GM12892 (cell line): ENCODE data around the gene VDR.
A peak's percentile ranks its signal among the peaks of the same experiment; 100 is the strongest.

Experiments
- DNase-seq: peaks from one replicate; pipeline ENCODE4 v3.0.0; 2011; ENCODE audit not compliant: insufficient read length
- FAIRE-seq: peaks from 2 replicates; lab custom pipeline; 2011; peaks lifted over from hg19 to GRCh38; lab: Jason Lieb, UNC
- POLR2A ChIP-seq: IDR thresholded peaks from 2 replicates; pipeline ENCODE4 v1.6.1; 2011; ENCODE audit warnings: low read depth, low read length, control low read depth
- POLR2AphosphoS5 ChIP-seq: IDR thresholded peaks from 2 replicates; pipeline ENCODE4 v1.6.1; 2011; ENCODE audit warnings: low read depth, low read length, control low read depth
- TAF1 ChIP-seq: IDR thresholded peaks from 2 replicates; pipeline ENCODE4 v1.6.1; 2011; ENCODE audit warnings: low read depth, mild to moderate bottlenecking, control low read depth, low read length, borderline replicate concordance

The VDR gene

GRCh38 chr12:47901063-47901717, 3.6 kb downstream of the VDR start:
- DNase-seq, result no peak
- no peak for FAIRE-seq
- TF ChIP-seq POLR2A (no peak), POLR2AphosphoS5 (no peak), TAF1 (no peak)

GRCh38 chr12:47900131-47901062, 4.4 kb downstream of the VDR start:
- TF ChIP-seq TAF1 (no peak), POLR2AphosphoS5 (no peak), POLR2A (no peak)
- no peak for FAIRE-seq
- DNase-seq, result no peak

GRCh38 chr12:47899466-47899865, 5.3 kb downstream of the VDR start:
- TF ChIP-seq POLR2A (no peak), TAF1 (no peak), POLR2AphosphoS5 (no peak)
- DNase-seq (no peak), FAIRE-seq (no peak)

- TF ChIP-seq POLR2A (no peak), POLR2AphosphoS5 (no peak), TAF1 (no peak)
- FAIRE-seq (no peak), DNase-seq (no peak)
These were observed 8.2 kb downstream of the VDR start for GRCh38 chr12:47896633-47897032.

GRCh38 chr12:47896022-47896421, 8.8 kb downstream of the VDR start:
- FAIRE-seq, result no peak

GRCh38 chr12:47894652-47895051, 10.1 kb downstream of the VDR start:
- DNase-seq, result no peak
- TF ChIP-seq POLR2AphosphoS5 (no peak), POLR2A (no peak), TAF1 (no peak)
- FAIRE-seq, result no peak

More at GRCh38 chr12:47896022-47896421, 8.8 kb downstream of the VDR start:
- DNase-seq, result no peak
- TF ChIP-seq POLR2A (no peak), POLR2AphosphoS5 (no peak), TAF1 (no peak)

GRCh38 chr12:47894068-47894467, 10.7 kb downstream of the VDR start:
- no peak for DNase-seq
- peak; percentile 54 for FAIRE-seq
- TF ChIP-seq TAF1 (no peak), POLR2AphosphoS5 (no peak), POLR2A (no peak)

- FAIRE-seq (no peak), DNase-seq (no peak)
- TF ChIP-seq POLR2A, result no peak
- no peak for TF ChIP-seq TAF1
- no peak for TF ChIP-seq POLR2AphosphoS5
These were observed 12.0 kb downstream of the VDR start for GRCh38 chr12:47892819-47893218.

- no peak for DNase-seq
- TF ChIP-seq POLR2AphosphoS5 (no peak), POLR2A (no peak), TAF1 (no peak)
- FAIRE-seq, result no peak
These were observed 13.4 kb downstream of the VDR start for GRCh38 chr12:47891356-47891755.

GRCh38 chr12:47889040-47889439, 15.8 kb downstream of the VDR start:
- FAIRE-seq (no peak), DNase-seq (no peak)
- TF ChIP-seq TAF1 (no peak), POLR2A (peak; percentile 62; the same call in 1 of the 2 replicates), POLR2AphosphoS5 (no peak)

- no peak for DNase-seq
- FAIRE-seq, result peak; percentile 50
- TF ChIP-seq POLR2A, result no peak
- TF ChIP-seq TAF1, result no peak
- TF ChIP-seq POLR2AphosphoS5, result no peak
These were observed 16.5 kb downstream of the VDR start for GRCh38 chr12:47888153-47888819.
